Ecto neural progenitor cell (in vitro differentiated cells): ENCODE results near the gene SLC9A9.
"Not testable (repeated sequence)": the region's sequence is repeated elsewhere in the genome, so short reads cannot be mapped to it uniquely, and the experiment has no call there.

ENCODE experiments used
- DNase-seq: peaks from one replicate; pipeline ENCODE4 v3.0.0-alpha.2; 2018; ENCODE audit warnings: low spot score

The SLC9A9 gene

DNA sequence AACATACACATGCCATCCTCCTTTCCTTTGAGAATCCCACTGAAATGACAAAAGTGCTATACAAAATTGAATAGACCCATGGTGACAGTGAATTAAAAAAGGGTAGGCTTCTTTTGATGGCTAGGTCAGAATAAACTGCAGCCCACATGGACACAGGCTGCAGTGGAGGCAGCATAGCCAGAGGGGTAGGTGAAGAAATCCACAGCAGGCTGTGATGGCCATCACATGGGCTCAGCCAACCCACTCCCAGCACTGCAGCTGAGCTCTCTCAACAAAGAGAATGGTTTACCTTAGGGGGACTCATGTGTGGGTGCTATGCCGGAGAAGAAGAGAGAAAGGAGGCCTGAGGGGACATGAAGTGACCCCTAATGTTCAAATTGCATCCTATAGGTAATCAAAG lies 397.6 kb downstream of the SLC9A9 start:
- no peak for DNase-seq

DNA sequence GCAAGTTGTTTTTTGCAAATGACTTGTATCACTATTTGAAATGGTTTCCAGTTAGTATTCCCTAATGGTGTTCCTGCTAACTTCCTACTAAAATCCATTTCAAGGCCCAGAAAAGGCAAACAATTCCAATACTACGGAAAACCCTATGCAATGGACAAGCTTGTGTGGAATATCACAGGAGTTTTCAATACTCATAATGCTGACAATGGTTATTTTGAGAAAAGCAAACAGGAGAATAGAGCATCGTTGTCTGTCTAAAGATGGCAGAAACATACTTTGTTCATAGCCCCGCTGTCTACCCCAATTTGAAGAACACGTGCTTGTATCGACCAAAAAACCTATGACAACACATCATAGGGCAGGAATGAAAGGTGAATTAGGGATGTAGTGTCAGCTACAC lies 400.8 kb downstream of the SLC9A9 start:
- no peak for DNase-seq

DNA sequence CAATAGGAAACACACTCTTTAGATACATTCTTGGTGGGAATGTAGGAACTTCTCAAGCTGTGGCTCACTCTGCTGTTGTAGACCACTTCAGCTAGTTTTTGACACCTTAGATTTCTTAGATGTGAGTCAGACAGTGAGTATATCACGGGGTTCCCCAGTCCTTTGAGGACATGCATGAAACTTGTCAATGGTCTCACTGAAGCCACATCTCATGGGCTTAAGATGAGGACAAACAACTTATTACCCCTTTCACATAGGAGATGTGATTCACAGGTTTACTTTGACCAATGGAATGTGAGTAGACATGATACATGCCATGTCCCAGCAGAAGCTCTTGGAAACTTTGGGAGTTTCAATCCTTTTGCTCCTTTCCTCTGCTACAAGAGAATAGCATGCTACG lies 403.1 kb downstream of the SLC9A9 start:
- DNase-seq, result no peak

GRCh38 chr3:143443851-143444331 lies 404.4 kb downstream of the SLC9A9 start:
- DNase-seq, result no peak

- DNase-seq, result no peak
Observed at GRCh38 chr3:143442814-143443447, 405.3 kb downstream of the SLC9A9 start.

DNA sequence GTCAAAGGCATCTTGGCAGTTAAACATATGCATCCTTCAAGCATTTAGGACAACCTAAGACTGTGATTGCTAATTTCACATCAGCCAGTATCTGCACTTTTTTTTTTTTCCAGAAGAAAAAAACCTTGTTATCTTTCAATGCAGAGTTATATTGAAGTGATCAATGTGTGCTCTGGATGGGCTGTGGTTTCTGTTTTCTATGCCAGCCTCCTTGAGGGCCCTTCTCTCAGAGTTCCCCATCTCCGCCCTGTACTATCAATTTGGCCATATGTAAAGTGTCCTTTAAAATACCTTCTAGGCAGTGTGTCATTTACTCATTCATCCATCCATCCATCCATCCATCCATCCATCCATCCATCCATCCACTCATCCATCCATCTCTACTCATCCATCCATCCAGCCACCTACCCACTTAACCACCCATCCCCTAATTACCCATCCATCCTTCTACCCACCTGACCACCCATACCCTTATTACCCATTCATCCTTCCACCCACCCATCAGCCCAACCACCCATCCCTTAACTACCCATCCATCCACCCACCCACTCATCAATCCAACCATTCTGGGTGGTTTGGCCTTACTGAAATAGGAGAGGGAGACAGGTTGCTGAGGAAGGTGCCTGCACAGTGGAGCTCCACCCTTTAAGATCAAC lies 406.6 kb downstream of the SLC9A9 start:
- DNase-seq, result no peak

DNA sequence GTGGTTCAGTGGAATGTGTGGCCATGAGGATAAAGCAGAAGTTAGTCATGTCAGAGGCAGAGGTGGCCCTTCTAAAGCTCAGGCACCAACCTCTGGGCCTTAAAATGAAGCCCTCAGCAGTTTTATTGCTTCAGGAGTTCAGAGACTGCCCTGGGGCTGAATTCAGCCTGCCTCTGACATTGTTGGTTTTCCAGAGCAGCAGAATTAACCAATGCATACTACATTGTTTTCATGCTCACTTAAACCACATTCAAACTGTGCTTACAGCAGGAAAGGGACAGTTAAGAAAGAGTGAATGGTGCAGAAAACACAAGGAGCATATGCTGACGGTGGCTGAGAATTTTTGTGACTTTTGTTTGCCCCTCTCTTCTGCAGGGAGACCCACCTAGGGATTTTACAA lies 408.5 kb downstream of the SLC9A9 start:
- no peak for DNase-seq

- DNase-seq, result no peak
Observed at GRCh38 chr3:143437405-143437804, 410.9 kb downstream of the SLC9A9 start.

- DNase-seq, result no peak
Observed at GRCh38 chr3:143436231-143436930, 411.9 kb downstream of the SLC9A9 start.

DNA sequence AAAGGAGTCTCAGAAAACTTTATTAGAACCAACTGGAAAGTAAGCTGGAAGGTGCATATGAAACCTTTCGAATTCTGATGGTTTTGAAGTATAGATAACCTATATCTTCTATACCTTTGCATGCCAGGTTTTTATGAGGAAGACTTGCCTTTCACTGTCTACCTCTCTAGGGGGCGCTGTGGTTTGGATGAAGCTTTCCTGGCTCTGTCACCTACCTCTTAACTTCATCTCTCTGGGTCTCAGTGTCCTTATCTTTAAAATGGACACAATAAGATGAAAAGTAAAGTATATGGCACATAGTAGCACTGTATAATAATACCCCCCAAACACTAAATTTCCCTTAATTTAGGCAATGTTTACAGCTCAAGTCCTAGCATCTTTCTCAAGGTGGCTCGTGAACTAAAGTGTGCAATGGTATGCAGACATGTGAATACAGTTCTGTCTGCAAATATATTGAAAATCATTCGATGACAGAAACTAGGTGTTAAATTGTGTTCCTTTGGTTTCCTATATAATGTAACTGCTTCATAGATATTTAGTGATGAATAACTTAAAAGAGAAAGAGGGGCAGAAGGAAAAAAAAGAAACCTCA lies 414.4 kb downstream of the SLC9A9 start:
- no peak for DNase-seq

- DNase-seq, result not testable (repeated sequence)
Observed at GRCh38 chr3:143431298-143431697, 417.0 kb downstream of the SLC9A9 start.

DNA sequence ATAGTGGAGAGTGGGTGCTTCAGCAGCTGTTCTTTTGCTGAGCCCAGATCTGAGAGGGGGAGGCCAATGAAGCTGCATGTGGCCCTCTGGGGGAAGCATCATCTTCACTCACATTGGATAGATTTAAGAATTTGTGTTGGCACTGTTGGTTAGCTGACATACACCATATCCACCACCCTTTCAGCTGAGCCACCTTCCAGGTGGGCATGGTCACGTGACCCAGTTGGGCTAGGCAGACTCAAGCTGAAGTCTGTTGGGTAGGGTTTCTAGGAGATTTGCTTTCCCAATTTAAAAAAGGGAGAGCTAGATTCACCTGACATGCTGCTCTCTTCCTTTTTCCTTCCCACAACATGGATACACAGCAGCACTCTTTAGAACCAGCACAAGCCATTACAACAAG lies 417.7 kb downstream of the SLC9A9 start:
- DNase-seq, result no peak

DNA sequence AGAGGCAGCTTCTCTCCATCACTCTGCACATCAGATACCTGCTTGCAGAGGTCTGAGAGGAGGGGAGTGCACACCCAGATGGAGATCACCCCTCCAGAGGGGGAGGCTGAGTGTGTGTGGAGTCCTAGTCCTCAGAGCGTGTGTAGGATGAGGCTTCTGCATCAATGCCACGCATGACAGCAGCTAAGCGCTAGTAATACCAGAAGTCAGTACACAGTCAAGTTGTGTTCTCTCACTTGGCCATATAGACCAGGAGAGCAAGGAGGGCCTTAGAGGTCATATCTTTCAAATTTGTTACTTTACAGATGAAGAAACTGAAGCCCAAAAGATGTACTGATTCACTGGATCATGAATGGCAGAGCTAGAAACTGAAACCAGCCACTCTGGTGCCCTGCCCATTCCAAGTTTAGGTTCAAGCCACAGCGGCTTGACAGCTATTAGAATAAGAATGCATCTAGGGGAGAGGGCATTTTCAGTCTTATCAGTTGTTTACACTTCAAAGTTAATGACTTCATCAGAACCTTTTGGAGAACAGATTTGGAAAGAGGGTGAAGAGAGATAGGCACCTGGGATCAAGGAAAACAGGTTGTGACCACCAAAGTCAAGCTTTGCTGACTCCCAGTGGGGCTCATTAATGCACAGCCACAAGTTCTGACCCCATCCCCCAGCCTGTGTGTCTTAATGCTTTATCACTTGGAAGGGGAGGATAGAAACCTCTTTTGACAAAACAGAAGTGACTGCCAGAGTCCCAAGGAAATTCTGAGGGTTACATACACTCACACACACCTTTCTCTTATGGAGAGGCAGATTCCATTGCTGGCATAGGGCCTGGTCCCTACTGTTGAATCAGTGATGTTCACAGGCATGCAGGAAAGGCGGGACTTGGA lies 418.4 kb downstream of the SLC9A9 start:
- DNase-seq, result no peak

GRCh38 chr3:143428294-143428693 lies 420.0 kb downstream of the SLC9A9 start:
- no peak for DNase-seq

DNA sequence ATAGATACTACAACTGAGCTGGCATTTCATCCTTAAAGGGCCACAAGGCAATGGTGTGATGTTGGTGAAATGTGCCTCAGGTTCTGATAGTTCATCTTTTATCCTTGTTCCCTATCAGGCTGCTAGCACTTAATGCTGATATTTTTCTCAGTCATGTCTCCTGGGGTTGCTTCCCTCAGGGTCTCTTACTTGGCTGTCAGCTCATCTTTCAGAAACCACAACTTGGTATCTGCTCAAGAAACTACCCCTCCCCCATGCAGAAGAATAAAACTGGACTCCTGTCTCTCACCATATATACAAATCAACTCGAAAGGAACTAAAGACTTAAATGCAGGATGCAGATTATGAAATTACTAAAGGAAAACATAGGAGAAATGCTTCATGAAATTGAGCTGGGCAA lies 420.6 kb downstream of the SLC9A9 start:
- no peak for DNase-seq

GRCh38 chr3:143424874-143425273 lies 423.4 kb downstream of the SLC9A9 start:
- no peak for DNase-seq

- DNase-seq, result no peak
Observed at GRCh38 chr3:143421556-143421955, 426.7 kb downstream of the SLC9A9 start.

DNA sequence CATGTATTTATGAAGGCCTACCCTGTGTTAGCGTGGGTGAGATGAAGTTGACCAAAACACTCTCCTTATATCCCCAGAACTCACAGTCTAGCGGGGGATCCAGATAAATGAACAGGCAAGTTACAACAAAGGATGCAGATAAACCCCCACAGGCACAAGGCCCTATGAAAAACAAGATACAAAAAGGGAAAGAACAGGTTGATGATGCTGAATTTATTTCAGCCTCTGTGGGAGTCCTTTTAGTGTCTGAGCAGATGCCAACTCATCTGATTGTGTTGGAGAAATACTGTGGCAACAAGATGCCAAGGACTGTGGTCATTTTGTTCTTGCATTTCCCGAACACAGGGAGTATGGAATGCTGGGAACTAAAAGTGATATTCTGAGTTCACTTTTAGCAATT lies 428.7 kb downstream of the SLC9A9 start:
- DNase-seq, result no peak

GRCh38 chr3:143418391-143418790 lies 429.9 kb downstream of the SLC9A9 start:
- no peak for DNase-seq

DNA sequence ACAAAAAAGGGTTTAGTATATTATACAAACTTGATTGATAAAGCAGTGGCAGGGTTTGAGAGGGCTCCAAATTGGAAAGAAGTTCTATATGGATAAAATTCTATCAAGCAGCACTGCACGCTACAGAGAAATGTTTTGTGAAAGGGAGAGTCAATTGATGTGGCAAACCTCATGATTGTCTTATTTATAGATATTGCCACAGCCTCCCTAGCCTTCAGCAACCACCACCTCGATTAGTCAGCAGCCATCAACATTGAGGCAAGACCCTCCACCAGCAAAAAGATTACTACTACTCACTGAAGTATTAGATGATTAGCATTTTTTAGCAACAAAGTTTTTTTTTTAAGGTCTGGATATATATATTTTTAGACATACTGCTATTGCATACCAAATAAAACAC lies 432.0 kb downstream of the SLC9A9 start:
- DNase-seq, result no peak

- DNase-seq, result no peak
Observed at GRCh38 chr3:143414571-143415253, 433.6 kb downstream of the SLC9A9 start.
